ENCODE measurements around the gene RCN2.

RCN2 gene

DNA sequence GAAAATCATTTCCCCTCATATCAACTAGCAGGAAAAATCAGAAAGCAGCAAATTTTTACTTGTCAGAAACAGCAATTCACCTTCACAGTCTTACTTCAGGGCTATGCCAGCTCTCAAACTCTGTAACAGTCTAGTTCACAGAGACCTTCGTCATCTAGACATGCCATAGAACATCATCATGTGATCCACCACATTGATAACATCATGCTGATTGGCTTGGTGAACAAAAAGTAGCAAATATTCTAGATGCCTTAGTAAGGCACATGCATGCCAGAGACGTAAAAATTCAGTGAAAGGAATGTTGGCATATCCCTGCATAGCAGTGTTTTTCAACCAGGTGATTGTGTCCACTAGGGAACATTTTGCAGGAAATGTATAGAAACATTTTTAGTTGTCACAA is 17.8 kb upstream of the RCN2 start:
- TF ChIP-seq, protein P1, sequence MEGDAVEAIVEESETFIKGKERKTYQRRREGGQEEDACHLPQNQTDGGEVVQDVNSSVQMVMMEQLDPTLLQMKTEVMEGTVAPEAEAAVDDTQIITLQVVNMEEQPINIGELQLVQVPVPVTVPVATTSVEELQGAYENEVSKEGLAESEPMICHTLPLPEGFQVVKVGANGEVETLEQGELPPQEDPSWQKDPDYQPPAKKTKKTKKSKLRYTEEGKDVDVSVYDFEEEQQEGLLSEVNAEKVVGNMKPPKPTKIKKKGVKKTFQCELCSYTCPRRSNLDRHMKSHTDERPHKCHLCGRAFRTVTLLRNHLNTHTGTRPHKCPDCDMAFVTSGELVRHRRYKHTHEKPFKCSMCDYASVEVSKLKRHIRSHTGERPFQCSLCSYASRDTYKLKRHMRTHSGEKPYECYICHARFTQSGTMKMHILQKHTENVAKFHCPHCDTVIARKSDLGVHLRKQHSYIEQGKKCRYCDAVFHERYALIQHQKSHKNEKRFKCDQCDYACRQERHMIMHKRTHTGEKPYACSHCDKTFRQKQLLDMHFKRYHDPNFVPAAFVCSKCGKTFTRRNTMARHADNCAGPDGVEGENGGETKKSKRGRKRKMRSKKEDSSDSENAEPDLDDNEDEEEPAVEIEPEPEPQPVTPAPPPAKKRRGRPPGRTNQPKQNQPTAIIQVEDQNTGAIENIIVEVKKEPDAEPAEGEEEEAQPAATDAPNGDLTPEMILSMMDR (IDR thresholded peaks at IDR 0.05; ENCODE audit: low read length, missing control alignments): no peak
- no peak for DNase-seq (ENCODE audit: low read depth)
- H3K4me3 ChIP-seq (replicated peaks; ENCODE audit: low read depth, low read length): no peak overlapping the region

DNA sequence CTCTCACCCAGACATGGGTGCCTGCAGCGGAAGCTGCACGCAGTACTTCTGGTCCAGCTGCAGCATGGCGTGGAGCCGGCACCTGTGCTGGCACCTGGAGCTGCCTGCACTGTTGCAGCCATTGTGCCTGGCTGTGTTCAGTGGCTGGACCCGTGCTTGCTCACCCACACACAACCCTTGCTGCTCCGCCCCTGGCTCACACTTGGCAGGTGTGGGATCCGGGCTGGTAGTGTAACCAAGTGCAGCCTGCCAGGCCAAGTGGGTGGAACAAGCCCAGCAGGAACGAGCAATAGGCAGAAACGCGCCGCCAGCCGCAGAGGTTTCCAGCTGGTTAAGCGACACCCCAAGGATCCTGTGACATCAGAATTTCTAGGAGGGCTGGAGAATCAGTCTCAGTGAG is 15.2 kb upstream of the RCN2 start:
- TF ChIP-seq, protein P1 (IDR thresholded peaks at IDR 0.05; ENCODE audit: low read length, missing control alignments): no peak

DNA sequence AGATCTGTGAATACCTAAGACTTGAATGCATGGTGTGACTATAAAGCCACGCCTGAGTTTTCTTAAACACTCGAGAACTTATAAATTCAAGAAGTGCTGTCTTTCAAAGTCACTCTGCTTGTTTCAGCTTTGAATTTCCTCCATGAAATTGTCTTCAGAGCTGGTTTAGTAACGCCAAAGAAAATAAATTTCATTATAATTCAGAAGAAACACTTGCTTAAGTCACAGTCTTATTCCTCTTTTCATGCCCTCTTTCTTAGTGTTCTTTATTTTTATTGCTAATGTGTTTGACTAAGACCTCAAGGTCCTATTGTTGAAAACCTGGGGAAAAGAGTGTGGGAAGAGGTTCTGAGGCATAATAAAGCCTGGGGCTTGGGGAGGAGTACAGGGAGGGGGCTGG is 3.3 kb upstream of the RCN2 start:
- TF ChIP-seq, protein P1 (IDR thresholded peaks at IDR 0.05; ENCODE audit: low read length, missing control alignments): no peak
- DNase-seq (ENCODE audit: low read depth): no peak
- no peak overlapping the region for H3K4me3 ChIP-seq (replicated peaks; ENCODE audit: low read depth, low read length)

More for the DNA sequence above, 15.2 kb upstream of the RCN2 start:
- no peak for DNase-seq (ENCODE audit: low read depth)
- no peak overlapping the region for H3K4me3 ChIP-seq (replicated peaks; ENCODE audit: low read depth, low read length)

DNA sequence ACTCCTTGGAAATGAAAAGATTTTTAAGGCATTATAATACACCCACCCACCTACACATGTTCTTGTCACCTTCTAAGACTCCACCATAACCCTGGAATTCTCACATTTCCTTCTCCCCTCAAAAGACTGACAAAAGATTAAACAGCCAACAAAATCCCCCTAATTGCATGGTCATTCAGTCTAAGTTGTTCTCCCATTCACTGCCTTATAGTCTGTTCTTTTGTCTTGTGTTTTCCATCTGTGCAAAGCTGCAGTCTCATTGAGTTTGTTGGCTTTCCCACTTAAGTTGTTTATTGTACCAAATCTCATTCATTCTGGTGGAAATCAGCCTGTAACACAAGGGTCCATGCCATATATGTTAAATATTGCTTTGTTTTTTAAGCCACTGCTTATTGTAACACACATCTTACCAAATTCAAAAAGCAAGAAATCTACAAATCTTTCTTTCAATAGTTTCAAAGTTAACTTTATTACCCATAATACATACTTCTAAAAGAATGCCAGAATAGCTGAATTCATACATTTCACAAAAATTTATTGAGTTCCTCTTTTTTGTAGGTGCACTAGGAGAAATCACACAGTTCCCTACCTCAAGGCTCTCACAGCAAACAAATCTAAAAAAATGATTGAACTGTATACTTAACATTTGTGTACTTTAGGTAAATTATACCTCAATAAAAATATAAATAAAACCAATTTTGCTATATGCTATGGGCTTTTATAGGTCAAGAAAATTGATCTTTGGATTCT is 2.4 kb upstream of the RCN2 start:
- DNase-seq (ENCODE audit: low read depth): no peak
- TF ChIP-seq, protein P1 (IDR thresholded peaks at IDR 0.05; ENCODE audit: low read length, missing control alignments): no peak
- no peak overlapping the region for H3K4me3 ChIP-seq (replicated peaks; ENCODE audit: low read depth, low read length)

DNA sequence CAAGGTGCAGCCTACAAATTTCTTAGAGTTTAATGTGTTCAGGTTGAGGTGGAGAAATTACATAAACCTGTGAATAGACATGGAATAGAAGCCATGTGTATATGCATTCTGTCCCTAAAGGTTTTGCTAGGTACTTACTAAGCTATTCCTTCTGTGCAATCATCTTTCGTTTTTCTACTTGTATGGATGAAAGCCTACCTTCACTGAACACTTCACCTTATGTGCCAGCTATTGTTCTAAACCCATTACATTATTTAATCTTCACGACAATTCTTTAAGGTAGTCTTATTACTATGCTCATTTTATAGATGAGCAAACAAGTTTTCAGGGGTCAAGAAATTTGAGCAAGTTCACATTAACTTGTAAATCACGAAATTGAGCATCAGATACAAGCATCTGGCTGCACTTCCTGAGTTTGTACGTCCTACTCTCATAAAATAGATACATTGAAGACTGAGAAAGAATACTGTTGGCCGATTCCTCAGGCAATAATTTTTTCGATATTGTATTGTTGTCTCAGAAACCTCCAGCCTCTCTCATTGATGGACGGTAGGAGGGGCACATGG is 635 bp upstream of the RCN2 start:
- TF ChIP-seq, protein P1 (IDR thresholded peaks at IDR 0.05; ENCODE audit: low read length, missing control alignments): no peak
- H3K4me3 ChIP-seq (replicated peaks; ENCODE audit: low read depth, low read length): peak overlapping the region; percentile 53
- no peak for DNase-seq (ENCODE audit: low read depth)

DNA sequence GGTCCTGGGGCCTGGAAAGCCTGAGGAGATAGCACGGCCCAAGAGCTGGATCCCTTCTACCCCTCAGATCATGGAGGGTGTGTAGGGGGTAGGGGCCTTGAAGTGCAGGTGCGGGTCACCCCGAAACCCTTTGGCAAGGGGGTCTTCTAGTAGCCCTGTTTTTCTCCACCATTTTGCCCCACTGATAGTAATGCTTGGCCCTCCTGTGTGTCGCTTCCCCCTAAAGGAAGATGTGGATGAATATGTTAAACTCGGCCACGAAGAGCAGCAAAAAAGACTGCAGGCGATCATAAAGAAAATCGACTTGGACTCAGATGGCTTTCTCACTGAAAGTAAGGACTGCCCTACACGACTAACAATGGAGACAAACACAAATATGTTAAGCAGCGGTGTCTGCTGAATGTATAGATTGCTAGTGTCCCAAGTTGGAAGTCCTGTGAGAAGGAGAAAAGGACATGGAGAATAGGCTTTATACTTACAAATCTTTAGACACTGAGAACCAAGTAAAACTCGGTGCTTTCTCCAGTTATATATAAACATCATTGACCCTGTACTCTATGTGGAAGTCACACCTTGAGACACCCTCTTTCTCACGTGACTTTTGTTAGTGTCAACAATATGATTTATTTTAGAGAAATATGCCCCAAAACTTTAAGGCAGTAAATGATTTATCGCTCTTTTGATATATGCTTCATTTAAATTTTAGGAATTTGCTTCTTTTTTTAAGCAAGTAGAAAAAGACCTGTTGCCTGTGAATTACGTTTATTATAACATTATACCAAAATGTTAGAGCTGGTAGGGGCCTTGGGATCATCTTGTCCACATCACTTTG is 802 bp downstream of the RCN2 start:
- peak; percentile 13 for DNase-seq (ENCODE audit: low read depth)
- TF ChIP-seq, protein P1 (IDR thresholded peaks at IDR 0.05; ENCODE audit: low read length, missing control alignments): no peak
- H3K4me3 ChIP-seq (replicated peaks; ENCODE audit: low read depth, low read length): peak overlapping the region; percentile 69

Data from fibroblast of pulmonary artery (primary cell).